GM12878 (cell line): ENCODE measurements around the gene CNN1.

Experiments used
- RFX5 ChIP-seq: IDR thresholded peaks from 2 replicates; pipeline ENCODE4 v1.6.1; 2011; ENCODE audit warnings: low read depth, low read length, improper control_type of control experiment
- TF ChIP-seq, protein P1 (sequence below), 3 experiments: IDR thresholded peaks in 2 of 3; conservative IDR thresholded peaks in 1 of 3; 2 replicates each; pipeline ENCODE4 v1.5.1; 2011; ENCODE audit warnings: low read depth in 3 of 3, low read length in 3 of 3, mild to moderate bottlenecking in 3 of 3, control low read depth in 2 of 3, moderate library complexity in 2 of 3, inconsistent platforms in 1 of 3, mixed read lengths in 1 of 3; ENCODE audit not compliant: control insufficient read depth in 2 of 3, insufficient read depth in 1 of 3; ENCODE audit errors: extremely low read depth in 1 of 3
- TF ChIP-seq, protein P2 (sequence below): fragments of 450-650 bp; IDR thresholded peaks from 2 replicates; pipeline ENCODE4 v1.6.1; 2017; ENCODE audit warnings: mild to moderate bottlenecking

DNA sequence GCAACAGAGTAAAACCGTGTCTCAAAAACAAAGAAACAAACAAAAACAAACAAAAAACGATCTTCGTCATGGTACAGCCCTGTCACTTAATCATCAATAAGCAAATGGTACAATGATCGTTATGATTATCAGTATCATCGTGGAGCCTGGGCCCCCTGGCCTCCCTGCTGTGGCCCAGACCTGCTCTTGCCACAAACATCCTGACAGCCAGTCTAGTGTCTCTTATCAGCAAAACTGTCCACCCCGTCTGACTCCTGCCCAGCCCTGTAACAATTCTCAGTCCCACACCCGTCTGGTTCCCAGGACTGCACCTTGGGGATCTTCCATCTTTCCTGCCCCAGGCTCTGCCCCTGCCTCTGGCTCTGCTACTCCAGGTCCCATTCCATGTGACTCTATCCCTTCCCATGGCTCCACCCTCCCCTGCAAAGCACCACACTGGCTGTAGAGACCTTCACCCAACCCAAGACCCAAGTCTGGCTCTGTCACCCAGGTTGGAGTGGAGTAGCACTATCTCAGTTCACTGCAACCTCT, 38.7 kb upstream of the CNN1 start:
- TF ChIP-seq RFX5 = no peak
- TF ChIP-seq, protein P1, sequence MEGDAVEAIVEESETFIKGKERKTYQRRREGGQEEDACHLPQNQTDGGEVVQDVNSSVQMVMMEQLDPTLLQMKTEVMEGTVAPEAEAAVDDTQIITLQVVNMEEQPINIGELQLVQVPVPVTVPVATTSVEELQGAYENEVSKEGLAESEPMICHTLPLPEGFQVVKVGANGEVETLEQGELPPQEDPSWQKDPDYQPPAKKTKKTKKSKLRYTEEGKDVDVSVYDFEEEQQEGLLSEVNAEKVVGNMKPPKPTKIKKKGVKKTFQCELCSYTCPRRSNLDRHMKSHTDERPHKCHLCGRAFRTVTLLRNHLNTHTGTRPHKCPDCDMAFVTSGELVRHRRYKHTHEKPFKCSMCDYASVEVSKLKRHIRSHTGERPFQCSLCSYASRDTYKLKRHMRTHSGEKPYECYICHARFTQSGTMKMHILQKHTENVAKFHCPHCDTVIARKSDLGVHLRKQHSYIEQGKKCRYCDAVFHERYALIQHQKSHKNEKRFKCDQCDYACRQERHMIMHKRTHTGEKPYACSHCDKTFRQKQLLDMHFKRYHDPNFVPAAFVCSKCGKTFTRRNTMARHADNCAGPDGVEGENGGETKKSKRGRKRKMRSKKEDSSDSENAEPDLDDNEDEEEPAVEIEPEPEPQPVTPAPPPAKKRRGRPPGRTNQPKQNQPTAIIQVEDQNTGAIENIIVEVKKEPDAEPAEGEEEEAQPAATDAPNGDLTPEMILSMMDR (IDR thresholded peaks at IDR 0.05 in 2 of 3, conservative IDR thresholded peaks at IDR 0.05 in 1 of 3; ENCODE audit: control insufficient read depth in 2 of 3, extremely low read depth in 1 of 3, insufficient read depth in 1 of 3, low read depth in 3 of 3, low read length in 3 of 3) = no peak
- TF ChIP-seq, protein P2, sequence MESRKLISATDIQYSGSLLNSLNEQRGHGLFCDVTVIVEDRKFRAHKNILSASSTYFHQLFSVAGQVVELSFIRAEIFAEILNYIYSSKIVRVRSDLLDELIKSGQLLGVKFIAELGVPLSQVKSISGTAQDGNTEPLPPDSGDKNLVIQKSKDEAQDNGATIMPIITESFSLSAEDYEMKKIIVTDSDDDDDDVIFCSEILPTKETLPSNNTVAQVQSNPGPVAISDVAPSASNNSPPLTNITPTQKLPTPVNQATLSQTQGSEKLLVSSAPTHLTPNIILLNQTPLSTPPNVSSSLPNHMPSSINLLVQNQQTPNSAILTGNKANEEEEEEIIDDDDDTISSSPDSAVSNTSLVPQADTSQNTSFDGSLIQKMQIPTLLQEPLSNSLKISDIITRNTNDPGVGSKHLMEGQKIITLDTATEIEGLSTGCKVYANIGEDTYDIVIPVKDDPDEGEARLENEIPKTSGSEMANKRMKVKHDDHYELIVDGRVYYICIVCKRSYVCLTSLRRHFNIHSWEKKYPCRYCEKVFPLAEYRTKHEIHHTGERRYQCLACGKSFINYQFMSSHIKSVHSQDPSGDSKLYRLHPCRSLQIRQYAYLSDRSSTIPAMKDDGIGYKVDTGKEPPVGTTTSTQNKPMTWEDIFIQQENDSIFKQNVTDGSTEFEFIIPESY = no peak
